Measurements from ENCODE around the gene PRR23A. TPM values are rescaled to one million over a fixed set of nuclear protein-coding genes. Genes with fewer than 3 reads are reported as not detected.

The PRR23A gene
- total RNA-seq, result not detected

GRCh38 chr3:139006051-139006716 lies at the start of gene PRR23A:
Gene PRR23A (minus strand): TSS chr3:139006268. CDS start chr3:139006268, 0 bp downstream.
- H3K4me3 ChIP-seq, result no peak within 1 kb of the TSS
- TF ChIP-seq EP300 (IDR thresholded peaks at IDR 0.05) (no peak), POLR2A (IDR thresholded peaks at IDR 0.05) (no peak)
- TF ChIP-seq, protein P1, sequence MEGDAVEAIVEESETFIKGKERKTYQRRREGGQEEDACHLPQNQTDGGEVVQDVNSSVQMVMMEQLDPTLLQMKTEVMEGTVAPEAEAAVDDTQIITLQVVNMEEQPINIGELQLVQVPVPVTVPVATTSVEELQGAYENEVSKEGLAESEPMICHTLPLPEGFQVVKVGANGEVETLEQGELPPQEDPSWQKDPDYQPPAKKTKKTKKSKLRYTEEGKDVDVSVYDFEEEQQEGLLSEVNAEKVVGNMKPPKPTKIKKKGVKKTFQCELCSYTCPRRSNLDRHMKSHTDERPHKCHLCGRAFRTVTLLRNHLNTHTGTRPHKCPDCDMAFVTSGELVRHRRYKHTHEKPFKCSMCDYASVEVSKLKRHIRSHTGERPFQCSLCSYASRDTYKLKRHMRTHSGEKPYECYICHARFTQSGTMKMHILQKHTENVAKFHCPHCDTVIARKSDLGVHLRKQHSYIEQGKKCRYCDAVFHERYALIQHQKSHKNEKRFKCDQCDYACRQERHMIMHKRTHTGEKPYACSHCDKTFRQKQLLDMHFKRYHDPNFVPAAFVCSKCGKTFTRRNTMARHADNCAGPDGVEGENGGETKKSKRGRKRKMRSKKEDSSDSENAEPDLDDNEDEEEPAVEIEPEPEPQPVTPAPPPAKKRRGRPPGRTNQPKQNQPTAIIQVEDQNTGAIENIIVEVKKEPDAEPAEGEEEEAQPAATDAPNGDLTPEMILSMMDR (IDR thresholded peaks at IDR 0.05), result no peak
- no peaks in the 10 kb centered on the region for H3K36me3 ChIP-seq
- 77 to 85% methylated on average over 57 to 60 of the region's 60 CpGs for WGBS, 2 donors
- no peak within 1 kb of the TSS for H3K27ac ChIP-seq
- peaks cover 0 to 49% (median 1%) of the 10 kb centered on the region in 4 donors for H3K9me3 ChIP-seq
- no peaks in the 10 kb centered on the region for H3K27me3 ChIP-seq
- no peak for DNase-seq (ENCODE audit: low spot score in 2 of 2)
- H3K4me1 ChIP-seq, result no peaks in the 10 kb centered on the region

GRCh38 chr3:139052802-139053600 lies 46.9 kb upstream of the PRR23A start:
- no peak for DNase-seq (ENCODE audit: low spot score in 2 of 2)
- Histone ChIP-seq H3K4me3 (no peak overlapping the region), H3K4me1 (no peaks in the 10 kb centered on the region), H3K27ac (no peak overlapping the region), H3K27me3 (no peaks in the 10 kb centered on the region), H3K9me3 (peaks cover 0 to 52% (median 4%) of the 10 kb centered on the region in 4 donors), H3K36me3 (no peaks in the 10 kb centered on the region)
- WGBS, 2 donors, result 76 to 78% methylated on average over 2 of the region's 2 CpGs
- TF ChIP-seq, protein P1 (IDR thresholded peaks at IDR 0.05), result no peak
- TF ChIP-seq POLR2A (IDR thresholded peaks at IDR 0.05) (no peak), EP300 (IDR thresholded peaks at IDR 0.05) (no peak)

- Histone ChIP-seq H3K36me3 (no peaks in the 10 kb centered on the region), H3K4me3 (no peak within 1 kb of the TSS), H3K27me3 (no peaks in the 10 kb centered on the region), H3K27ac (no peak within 1 kb of the TSS), H3K9me3 (peaks cover 0 to 41% (median 0%) of the 10 kb centered on the region in 4 donors), H3K4me1 (no peaks in the 10 kb centered on the region)
- TF ChIP-seq EP300 (IDR thresholded peaks at IDR 0.05) (no peak), POLR2A (IDR thresholded peaks at IDR 0.05) (no peak)
- TF ChIP-seq, protein P1 (IDR thresholded peaks at IDR 0.05), result no peak
- WGBS, 2 donors, result 64 to 71% methylated on average over 29 to 72 of the region's 77 CpGs
- no peak for DNase-seq (ENCODE audit: low spot score in 2 of 2)
These were observed 38.5 kb upstream of the PRR23A start, which contains the start of gene PRR23C for GRCh38 chr3:139044366-139045210. Gene PRR23C (minus strand): TSS chr3:139044892. CDS start chr3:139044620, 272 bp downstream.

GRCh38 chr3:139043554-139044365 lies 37.7 kb upstream of the PRR23A start:
- 81 to 85% methylated on average over 50 of the region's 50 CpGs for WGBS, 2 donors
- H3K4me3 ChIP-seq, result no peak overlapping the region
- no peaks in the 10 kb centered on the region for H3K4me1 ChIP-seq
- H3K27ac ChIP-seq, result no peak overlapping the region
- peaks cover 0 to 34% (median 0%) of the 10 kb centered on the region in 4 donors for H3K9me3 ChIP-seq
- TF ChIP-seq, protein P1 (IDR thresholded peaks at IDR 0.05), result no peak
- TF ChIP-seq EP300 (IDR thresholded peaks at IDR 0.05) (no peak), POLR2A (IDR thresholded peaks at IDR 0.05) (no peak)
- H3K36me3 ChIP-seq, result no peaks in the 10 kb centered on the region
- H3K27me3 ChIP-seq, result no peaks in the 10 kb centered on the region
- no peak for DNase-seq (ENCODE audit: low spot score in 2 of 2)

Data from tibial nerve (tissue), 4 donors.